Right lobe of liver (tissue), 6 donors: ENCODE data around the gene UGT1A9. TPM values are rescaled to one million over a fixed set of nuclear protein-coding genes. Genes with fewer than 3 reads are reported as not detected.

ENCODE experiments used
- ATAC-seq, 4 donors: fragments of 200-7000 bp; cut with Tn5 transposase; one replicate each; pipeline ENCODE4 v1.9.1; 2020; ENCODE audit warnings: mild to moderate bottlenecking in 4 of 4, moderate library complexity in 4 of 4
- DNase-seq, 3 donors: peaks; one replicate each; pipeline ENCODE4 v3.0.0-alpha.2; 2020
- H3K27ac ChIP-seq, 3 donors: fragments of 200-600 bp; one replicate each; pipeline ENCODE4 v1.8.0; 2022
- H3K27me3 ChIP-seq, 2 donors: fragments of 200-600 bp; one replicate each; pipeline ENCODE4 v1.8.0; 2022
- H3K36me3 ChIP-seq, 4 donors: fragments of 200-600 bp; sonication (generic) in 1 of 4; one replicate each; pipeline versions ENCODE4 v1.5.1 to v1.8.0; 2017 to 2022; ENCODE audit warnings: control low read depth in 1 of 4
- H3K4me1 ChIP-seq, 4 donors: fragments of 200-600 bp; sonication (generic) in 1 of 4; one replicate each; pipeline versions ENCODE4 v1.5.1 to v1.8.0; 2017 to 2022; ENCODE audit warnings: control low read depth in 1 of 4
- H3K4me3 ChIP-seq, 3 donors: fragments of 200-600 bp; one replicate each; pipeline ENCODE4 v1.8.0; 2022
- H3K9me3 ChIP-seq, 4 donors: fragments of 200-600 bp; sonication (generic) in 1 of 4; one replicate each; pipeline versions ENCODE4 v1.5.1 to v1.8.0; 2017 to 2022; ENCODE audit warnings: control low read depth in 1 of 4
- POLR2A ChIP-seq: fragments of 450-650 bp; IDR thresholded peaks from one replicate; pipeline ENCODE4 v1.6.1; 2017; ENCODE audit warnings: antibody characterized with exemption, mild to moderate bottlenecking
- WGBS: methylation state at CpG from one replicate; pipeline ENCODE4 v1.1.6; 2018; ENCODE audit warnings: low coverage, low lambda C conversion rate; ENCODE audit not compliant: insufficient coverage; ENCODE audit errors: missing lambda C conversion rate; 5-methylcytosine and 5-hydroxymethylcytosine counted together
- intact Hi-C, 2 donors: fragments of 100-400 bp; cut with DNase I; formaldehyde crosslinking; loops; one replicate each; pipeline versions ENCODE4 v1.11.2 to v1.14.1; 2022
- total RNA-seq, 6 experiments: library from RNA; depleted of rRNA in 2 of 6; stranded (reverse); fragments of >200 nt in 2 of 6; fragmentation: NEBNext Ultra II Directional in 3 of 6; extraction: Animal tissue kit (Norgen Biotek cat#: 25700) in 3 of 6; gene quantifications; one replicate each; pipeline versions ENCODE4 v1.1.0 to v1.2.4, GENCODE V29; 2016 to 2023
- TF ChIP-seq, protein P1 (sequence below), 4 donors: fragments of 200-600 bp in 3 of 4; fragments of 450-650 bp in 1 of 4; IDR thresholded peaks; one replicate each; pipeline versions ENCODE4 v1.5.1 to v1.8.0; 2016 to 2022; ENCODE audit warnings: antibody characterized with exemption in 4 of 4, mild to moderate bottlenecking in 2 of 4
- donor health status: DM: no; HTN: yes; CAD: no.
- donor health status: DM: no; HTN: no; CAD: no.
- donor health status: DM: no; HTN: no; CAD: no.
- donor health status: DM: no; HTN: yes; CAD: no.
- donor health status: DM: no; HTN: yes; CAD: no.

The UGT1A9 gene
- total RNA-seq, 6 experiments from 2014 or later = 91.6 to 365 (median 108) TPM

DNA sequence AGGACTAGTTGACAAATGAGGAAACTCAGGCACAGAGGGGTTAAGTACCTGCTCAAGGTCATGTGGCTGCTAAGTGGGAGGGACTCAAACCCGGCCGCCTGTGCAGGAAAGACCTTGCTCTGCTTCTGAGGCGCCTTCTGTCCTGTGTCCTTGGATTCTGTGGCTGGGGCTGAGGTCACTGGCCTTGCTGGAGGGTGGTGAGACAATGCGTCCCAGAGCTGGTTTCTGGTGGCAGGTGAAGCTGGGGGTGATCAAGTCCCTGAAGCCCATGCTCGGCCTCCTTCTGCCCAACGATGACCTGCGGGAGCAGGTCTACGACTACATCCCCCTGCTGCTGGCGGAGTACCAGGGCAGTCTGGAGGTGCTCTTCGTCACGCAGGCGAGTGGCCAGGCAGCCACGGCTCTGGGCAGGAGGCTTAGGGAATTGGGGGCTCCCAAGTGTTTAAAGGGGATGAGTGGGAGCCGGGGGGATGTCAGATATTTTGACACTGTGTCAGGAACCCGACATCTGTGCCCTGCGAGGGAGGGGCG is 122.5 kb downstream of the UGT1A9 start:
- no peaks in the 10 kb centered on the region for H3K27me3 ChIP-seq
- no peaks in the 10 kb centered on the region for H3K36me3 ChIP-seq
- H3K27ac ChIP-seq = no peak overlapping the region
- ATAC-seq (no peak), DNase-seq (no peak)
- intact Hi-C loops = no loop called here
- TF ChIP-seq, protein P1, sequence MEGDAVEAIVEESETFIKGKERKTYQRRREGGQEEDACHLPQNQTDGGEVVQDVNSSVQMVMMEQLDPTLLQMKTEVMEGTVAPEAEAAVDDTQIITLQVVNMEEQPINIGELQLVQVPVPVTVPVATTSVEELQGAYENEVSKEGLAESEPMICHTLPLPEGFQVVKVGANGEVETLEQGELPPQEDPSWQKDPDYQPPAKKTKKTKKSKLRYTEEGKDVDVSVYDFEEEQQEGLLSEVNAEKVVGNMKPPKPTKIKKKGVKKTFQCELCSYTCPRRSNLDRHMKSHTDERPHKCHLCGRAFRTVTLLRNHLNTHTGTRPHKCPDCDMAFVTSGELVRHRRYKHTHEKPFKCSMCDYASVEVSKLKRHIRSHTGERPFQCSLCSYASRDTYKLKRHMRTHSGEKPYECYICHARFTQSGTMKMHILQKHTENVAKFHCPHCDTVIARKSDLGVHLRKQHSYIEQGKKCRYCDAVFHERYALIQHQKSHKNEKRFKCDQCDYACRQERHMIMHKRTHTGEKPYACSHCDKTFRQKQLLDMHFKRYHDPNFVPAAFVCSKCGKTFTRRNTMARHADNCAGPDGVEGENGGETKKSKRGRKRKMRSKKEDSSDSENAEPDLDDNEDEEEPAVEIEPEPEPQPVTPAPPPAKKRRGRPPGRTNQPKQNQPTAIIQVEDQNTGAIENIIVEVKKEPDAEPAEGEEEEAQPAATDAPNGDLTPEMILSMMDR (IDR thresholded peaks at IDR 0.05) = no peak
- TF ChIP-seq POLR2A = no peak
- no peaks in the 10 kb centered on the region for H3K4me1 ChIP-seq
- no peaks in the 10 kb centered on the region for H3K9me3 ChIP-seq
- no peak overlapping the region for H3K4me3 ChIP-seq
- 92% methylated on average over 4 of the region's 17 CpGs for WGBS

DNA sequence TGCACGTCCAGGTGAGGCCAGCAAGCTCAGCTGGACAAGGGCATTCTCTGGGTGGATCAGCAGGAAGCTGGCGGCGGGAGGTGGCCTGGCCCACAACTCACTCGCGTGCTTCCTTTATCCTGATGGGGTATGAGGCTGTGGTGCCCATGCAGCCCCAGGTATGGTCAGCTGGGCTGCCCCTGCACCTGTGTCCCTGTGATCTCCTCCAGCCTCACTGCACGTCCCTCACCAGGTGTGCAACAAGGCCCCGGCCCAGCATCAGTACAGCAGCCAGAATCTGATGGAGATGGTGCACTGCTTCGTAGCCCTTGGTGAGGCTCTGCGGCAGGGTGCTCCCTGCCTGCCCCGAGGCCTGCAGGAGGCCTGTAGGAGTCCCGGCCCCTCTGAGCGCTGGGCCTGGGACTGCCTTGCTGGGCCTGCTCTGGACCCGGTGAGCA is 124.1 kb downstream of the UGT1A9 start:
- TF ChIP-seq, protein P1 (IDR thresholded peaks at IDR 0.05) = no peak
- no peak for TF ChIP-seq POLR2A
- Histone ChIP-seq H3K4me1 (no peaks in the 10 kb centered on the region), H3K9me3 (no peaks in the 10 kb centered on the region), H3K27me3 (no peaks in the 10 kb centered on the region), H3K27ac (no peak overlapping the region), H3K4me3 (no peak overlapping the region), H3K36me3 (no peaks in the 10 kb centered on the region)
- no peak for DNase-seq
- ATAC-seq = no peak
- WGBS = 94% methylated on average over 5 of the region's 13 CpGs
- intact Hi-C loops = no loop called here

DNA sequence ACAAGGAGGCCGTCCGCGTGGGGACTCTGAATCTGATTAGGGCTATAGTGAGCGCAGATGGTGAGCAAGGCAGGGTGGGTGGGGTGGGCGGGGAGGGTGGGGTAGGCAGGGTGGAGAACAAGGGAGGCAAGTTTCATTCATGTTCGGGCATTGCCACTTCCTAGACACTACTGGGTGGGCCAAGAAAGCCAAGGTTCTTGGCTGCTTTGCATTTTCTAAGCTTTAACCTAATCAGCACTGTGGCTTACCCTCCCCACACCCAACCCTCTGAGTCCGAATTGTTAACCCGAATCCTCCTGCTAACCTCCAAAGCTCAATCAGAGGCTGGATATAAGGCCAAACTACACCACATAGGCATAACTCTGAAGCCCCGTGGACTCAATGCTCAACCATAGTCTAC is 124.6 kb downstream of the UGT1A9 start:
- no peaks in the 10 kb centered on the region for H3K27me3 ChIP-seq
- H3K4me3 ChIP-seq = no peak overlapping the region
- H3K4me1 ChIP-seq = no peaks in the 10 kb centered on the region
- DNase-seq = no peak
- H3K27ac ChIP-seq = no peak overlapping the region
- H3K36me3 ChIP-seq = no peaks in the 10 kb centered on the region
- intact Hi-C loops = no loop called here
- no peak for TF ChIP-seq POLR2A
- no peak for ATAC-seq
- WGBS = 91% methylated on average over 8 of the region's 9 CpGs
- H3K9me3 ChIP-seq = no peaks in the 10 kb centered on the region

DNA sequence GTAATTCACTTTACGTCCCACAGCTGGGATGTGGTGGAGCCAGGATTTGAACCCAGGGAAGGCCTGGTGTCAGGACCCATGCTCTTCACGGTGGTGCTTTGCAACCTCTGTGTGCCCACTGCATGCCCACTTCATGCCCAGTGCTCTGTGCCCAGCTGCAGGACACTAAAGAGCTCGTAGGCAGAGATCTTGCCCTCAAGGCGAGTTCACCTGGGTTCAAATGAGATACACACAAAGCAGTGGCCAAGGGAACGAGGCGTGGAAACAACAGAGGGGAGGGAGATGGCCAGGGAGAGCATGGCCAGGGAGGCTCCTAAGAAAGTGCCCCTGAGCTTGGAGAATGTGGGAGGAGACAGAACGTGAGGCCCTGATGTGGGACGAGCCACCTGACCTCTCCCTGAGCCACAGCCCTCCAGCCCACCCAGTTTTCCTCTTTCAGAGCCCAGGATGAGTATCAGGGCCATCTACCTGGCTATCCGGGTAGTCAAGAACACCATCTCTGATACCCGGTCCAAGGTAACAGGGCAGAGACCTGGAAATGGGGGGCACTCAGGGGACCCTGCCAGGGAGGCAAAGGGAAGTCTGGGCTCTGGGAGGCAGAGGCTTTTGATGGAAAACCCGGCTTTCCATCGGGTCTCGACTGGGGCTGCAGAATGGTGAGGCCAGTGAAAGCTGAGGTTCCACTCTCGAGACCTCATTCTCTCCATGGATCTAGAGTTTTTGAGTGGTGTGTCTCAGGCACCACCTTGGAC is 126.8 kb downstream of the UGT1A9 start:
- DNase-seq (no peak), ATAC-seq (no peak)
- no peak overlapping the region for H3K4me3 ChIP-seq
- H3K36me3 ChIP-seq = no peaks in the 10 kb centered on the region
- intact Hi-C loops = no loop called here
- H3K9me3 ChIP-seq = no peaks in the 10 kb centered on the region
- no peak overlapping the region for H3K27ac ChIP-seq
- no peaks in the 10 kb centered on the region for H3K4me1 ChIP-seq
- no peaks in the 10 kb centered on the region for H3K27me3 ChIP-seq
- TF ChIP-seq, protein P1 (IDR thresholded peaks at IDR 0.05) = no peak
- TF ChIP-seq POLR2A = no peak
- 75% methylated on average over 5 of the region's 14 CpGs for WGBS

DNA sequence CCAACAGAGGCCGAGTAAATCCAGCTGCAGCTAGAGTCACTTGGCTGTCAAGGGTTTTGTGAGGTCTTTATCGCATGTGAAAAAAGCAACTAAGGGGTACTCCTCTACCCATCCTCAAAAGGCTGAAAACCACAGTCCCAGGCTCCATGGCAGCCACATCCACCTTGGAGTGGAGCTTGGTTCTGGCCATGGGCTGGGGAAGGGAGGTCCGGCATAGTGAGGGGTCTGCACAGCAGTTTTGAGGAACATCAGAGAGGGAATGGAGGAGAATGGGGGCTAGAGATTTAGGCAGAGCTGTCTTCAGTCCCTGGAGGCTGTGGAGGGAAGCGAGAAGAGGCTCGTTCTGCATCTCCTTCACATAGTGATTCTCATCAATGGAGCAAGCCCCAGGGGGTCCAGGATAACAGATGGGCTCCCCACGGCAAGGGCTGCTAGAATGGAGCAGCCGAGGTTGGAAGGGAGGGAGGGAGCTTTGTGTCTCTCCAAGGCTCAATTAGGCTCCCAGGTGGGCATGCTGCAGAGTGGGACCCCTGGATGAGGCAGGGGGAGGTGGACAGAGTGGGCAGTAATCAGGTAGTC is 127.5 kb downstream of the UGT1A9 start:
- no peaks in the 10 kb centered on the region for H3K9me3 ChIP-seq
- H3K27ac ChIP-seq = no peak overlapping the region
- ATAC-seq = no peak
- no peak overlapping the region for H3K4me3 ChIP-seq
- WGBS = 57% methylated on average over 6 of the region's 7 CpGs
- TF ChIP-seq, protein P1 (IDR thresholded peaks at IDR 0.05) = no peak
- TF ChIP-seq POLR2A = no peak
- H3K36me3 ChIP-seq = no peaks in the 10 kb centered on the region
- no peaks in the 10 kb centered on the region for H3K27me3 ChIP-seq
- DNase-seq = no peak
- no peaks in the 10 kb centered on the region for H3K4me1 ChIP-seq
- intact Hi-C loops = no loop called here
